Lower leg skin (tissue), 3 donors: ENCODE data around the gene KIF25.

Source experiments
- POLR2A ChIP-seq, 2 donors: fragments of 450-650 bp; IDR thresholded peaks; one replicate each; pipeline ENCODE4 v1.6.1; 2016 to 2017; ENCODE audit warnings: antibody characterized with exemption in 2 of 2, mild to moderate bottlenecking in 1 of 2, moderate library complexity in 1 of 2
- TF ChIP-seq, protein P1 (sequence below), 3 donors: fragments of 450-650 bp; IDR thresholded peaks; one replicate each; pipeline ENCODE4 v1.5.1; 2016; ENCODE audit warnings: antibody characterized with exemption in 3 of 3, mild to moderate bottlenecking in 3 of 3, moderate library complexity in 2 of 3

DNA sequence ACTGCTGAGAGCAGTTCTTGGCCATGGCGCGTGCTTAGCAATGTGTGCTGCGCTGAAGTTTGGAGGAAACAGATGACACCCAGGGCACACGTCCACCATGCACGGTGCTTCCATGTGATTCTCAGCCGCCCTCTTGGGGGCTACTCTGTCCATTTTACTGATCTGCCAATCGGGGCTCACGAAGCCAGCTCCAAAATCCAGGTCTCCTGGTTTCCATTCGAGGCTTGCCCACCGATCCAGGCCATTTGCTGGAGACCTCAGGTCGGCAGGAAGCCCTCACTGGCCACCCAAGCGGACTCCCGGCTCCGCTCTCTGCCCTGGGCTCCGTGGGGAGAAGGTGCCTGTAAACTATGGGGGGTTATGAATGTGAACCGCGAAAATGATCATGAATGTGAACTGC is 93.2 kb downstream of the KIF25 start:
- no peak for TF ChIP-seq POLR2A (IDR thresholded peaks at IDR 0.05)
- TF ChIP-seq, protein P1, sequence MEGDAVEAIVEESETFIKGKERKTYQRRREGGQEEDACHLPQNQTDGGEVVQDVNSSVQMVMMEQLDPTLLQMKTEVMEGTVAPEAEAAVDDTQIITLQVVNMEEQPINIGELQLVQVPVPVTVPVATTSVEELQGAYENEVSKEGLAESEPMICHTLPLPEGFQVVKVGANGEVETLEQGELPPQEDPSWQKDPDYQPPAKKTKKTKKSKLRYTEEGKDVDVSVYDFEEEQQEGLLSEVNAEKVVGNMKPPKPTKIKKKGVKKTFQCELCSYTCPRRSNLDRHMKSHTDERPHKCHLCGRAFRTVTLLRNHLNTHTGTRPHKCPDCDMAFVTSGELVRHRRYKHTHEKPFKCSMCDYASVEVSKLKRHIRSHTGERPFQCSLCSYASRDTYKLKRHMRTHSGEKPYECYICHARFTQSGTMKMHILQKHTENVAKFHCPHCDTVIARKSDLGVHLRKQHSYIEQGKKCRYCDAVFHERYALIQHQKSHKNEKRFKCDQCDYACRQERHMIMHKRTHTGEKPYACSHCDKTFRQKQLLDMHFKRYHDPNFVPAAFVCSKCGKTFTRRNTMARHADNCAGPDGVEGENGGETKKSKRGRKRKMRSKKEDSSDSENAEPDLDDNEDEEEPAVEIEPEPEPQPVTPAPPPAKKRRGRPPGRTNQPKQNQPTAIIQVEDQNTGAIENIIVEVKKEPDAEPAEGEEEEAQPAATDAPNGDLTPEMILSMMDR (IDR thresholded peaks at IDR 0.05): no peak
